DMS 273 (cell line): ENCODE data around the gene HDGFL3.
"Not testable (repeated sequence)": the region's sequence is repeated elsewhere in the genome, so short reads cannot be mapped to it uniquely, and the experiment has no call there.

Experiments
- DNase-seq: peaks from one replicate; lab custom pipeline; 2025; ENCODE audit not compliant: unreplicated experiment; lab: John Stamatoyannopoulos, UW

Gene HDGFL3

DNA sequence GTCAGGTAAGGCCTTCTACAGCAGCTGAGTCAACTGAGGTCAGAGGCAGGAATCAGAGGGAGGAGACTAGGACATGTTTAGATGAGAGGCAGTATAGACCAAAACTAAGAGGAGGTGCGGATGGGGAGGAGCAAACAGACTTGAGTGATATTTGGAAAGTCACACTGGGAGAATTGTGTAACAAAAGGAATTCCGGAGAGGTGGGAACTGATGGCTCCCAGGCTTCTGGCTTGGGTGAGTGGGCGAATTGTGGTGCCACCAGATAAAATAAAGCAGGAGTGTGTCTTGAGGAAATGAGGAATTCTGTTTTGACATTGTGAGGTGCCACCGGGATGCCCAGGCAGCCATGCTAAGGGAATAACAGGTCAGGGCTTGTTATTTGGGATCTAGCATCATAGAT is 103.5 kb downstream of the HDGFL3 start:
- no peak for DNase-seq

DNA sequence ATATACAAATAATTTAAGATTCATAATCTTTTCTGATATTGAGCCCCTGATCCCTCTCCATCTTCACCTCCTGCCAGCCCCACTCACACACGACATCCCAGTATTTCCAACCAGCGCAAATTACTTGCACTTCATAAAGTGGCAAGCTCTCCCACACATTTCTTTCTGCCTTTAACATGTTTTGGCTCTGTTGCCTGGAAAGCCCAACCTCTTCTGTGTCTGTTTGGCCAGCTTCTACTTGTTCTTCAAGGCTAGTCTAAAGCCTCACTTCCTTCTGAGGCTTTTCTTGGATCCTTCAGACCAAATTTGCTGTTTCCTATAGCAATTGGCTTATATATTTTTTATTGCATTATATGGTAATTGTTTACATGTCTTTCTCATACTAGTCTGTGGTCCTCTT is 105.3 kb downstream of the HDGFL3 start:
- no peak for DNase-seq

DNA sequence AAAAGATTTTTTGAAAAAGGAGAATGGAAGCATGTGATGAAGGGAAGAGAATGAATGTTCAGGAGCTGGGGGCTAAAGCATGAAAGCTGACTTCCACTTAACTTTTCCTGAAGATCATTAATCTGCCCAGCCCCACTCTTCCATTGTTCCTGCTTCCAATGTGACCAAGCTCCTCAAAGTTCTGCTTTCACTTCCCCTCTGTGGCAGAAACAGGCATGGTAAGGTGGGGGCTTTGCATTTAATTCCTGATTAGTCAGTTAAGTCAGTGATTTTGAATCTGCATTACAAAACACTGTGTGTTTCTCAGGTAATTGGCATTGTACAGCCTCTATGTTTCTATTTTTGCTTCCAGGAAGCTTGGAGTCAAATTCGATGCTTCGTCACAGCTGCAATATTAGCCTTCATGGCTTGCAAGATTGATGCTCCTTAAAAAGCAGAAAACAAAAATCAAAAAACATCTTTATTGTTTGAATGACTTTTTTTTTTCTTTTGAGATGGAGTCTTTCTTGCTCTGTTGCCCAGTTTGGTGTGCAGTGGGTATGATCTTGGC is 107.5 kb downstream of the HDGFL3 start:
- no peak for DNase-seq

DNA sequence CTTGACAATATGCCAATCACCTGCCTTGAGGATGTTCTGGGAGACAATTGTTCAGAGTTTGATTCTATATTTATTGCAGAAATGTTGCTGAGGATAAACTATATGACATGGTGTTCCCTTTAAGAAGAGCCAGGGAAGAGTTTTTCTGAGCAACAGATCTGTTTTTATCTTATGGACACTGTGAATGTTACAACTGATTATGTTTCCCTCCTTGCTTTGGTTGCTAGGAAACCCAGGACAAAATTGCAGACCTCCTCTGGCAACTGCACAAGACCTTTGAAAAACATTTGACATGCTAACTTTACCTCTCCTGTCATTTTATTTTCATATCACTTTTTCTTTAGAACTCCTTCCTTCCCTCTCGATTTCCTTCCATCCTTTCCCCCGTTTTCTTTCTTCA is 108.3 kb downstream of the HDGFL3 start:
- DNase-seq: no peak

DNA sequence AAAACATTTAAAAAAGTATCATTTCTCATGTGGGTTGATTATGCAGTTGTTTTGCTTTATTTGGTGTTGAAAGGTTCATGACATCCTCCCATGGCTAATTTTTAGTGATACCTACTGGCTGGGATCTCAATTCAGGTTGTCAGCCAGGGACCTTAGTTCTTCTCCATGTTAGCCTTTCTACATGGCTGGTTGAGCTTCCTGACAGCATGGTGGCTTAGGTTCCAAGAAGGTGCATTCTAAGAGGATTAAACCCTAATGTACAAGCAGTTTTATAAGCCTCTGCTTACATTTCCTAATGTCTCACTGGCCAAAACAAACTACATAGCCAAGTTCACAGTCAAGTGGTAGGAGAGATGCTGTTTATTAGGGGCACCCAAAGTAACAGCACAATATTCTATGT is 109.5 kb downstream of the HDGFL3 start:
- DNase-seq: no peak

DNA sequence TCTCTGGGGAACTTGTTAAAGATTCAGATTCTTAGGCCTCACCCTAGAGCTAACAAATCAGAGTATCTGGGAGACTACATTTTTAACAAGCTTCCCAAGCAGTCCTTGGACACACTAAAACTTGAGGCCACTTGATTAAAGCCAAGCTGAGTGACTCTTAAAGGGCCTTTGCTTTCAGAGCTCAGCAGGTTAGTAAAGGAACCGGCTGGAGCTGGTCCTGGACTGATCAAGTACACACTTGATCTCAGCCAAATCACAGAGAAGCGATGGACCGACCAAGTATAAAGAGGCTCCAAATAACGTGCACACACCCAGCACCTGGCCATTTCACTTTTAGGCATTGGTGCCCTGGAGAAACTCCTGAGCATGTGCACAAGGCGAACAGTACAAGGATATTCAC is 113.0 kb downstream of the HDGFL3 start:
- no peak for DNase-seq

DNA sequence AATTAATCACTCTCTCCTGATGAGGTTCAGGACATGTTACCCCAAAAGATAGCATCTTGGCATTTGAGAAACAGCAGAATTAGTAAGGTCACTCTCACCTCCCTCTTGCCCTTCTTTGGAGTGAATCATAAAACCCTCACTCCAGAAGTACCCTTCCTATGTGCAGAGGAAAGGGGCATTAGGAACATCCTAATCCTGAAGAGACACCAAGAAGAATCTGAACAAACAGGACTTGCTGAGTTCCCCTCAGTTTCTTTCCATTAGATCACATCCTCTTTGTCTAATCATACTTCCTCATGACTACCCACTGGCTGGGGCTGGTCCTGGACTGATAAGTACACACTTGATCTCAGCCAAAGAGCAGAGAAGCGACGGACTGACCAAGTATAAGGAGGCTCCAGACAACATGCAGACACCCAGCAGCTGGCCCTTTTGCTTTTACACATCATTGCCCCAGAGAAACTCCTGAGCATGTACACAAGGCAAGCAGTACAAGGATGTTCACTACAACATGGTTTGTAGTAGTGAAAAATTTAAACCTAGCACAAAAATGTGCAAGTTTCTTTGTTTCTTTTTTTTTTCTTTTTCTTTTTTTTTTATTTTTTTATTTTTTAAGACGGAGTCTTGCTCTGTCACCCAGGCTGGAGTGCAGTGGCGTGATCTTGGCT is 115.2 kb downstream of the HDGFL3 start:
- no peak for DNase-seq

DNA sequence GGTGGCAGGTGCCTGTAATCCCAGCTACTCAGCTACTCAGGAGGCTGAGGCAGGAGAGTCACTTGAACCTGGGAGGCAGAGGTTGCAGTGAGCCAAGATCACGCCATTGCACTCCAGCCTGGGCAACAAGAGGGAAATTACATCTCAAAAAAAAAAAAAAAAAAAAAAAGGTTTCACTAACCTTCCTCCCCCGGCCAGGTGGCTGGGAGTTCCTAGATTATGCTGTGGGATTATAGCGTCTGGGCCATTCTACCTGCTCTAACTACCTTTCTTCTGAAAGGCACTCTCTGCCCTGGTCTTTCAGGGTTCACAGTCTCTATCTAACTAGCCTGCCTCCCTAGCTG is 115.7 kb downstream of the HDGFL3 start:
- DNase-seq: not testable (repeated sequence)

DNA sequence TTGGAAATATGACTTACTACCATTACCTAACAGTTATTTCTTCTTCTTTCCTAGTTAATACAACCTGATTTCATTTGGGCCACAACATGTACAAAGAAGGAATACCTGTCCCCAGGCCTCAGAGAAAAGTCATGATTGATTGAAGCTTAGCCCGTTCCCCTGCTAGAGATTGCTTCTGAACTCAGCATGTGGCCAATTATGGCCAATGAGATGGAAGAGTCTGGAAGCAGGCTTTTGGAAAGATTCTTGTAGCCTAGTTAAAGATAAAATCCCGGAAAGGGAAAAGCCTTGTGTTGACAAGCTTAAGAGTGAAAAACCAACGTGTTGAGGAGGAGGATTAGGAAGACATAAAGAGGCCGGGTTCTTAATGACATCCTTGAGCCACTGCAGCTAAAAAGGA is 117.2 kb downstream of the HDGFL3 start:
- no peak for DNase-seq

DNA sequence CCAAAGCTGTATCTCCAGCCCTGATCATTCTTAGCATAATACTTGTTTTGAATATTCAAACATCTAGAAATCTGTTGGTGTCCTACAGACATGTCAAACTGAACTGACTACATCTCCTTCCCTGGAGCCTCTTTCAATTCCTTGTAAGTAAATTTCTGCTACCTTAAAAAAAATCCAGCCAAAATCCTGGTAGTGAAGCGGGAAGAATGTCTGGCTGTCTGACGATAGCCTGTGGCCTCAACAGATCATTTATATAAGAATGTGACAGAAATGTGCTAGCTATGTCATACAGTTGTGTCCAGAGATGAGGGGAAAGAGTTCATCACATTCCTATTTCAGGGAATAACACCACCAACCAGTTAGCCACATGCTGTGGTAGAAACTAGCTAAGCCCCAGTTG is 118.7 kb downstream of the HDGFL3 start:
- no peak for DNase-seq

DNA sequence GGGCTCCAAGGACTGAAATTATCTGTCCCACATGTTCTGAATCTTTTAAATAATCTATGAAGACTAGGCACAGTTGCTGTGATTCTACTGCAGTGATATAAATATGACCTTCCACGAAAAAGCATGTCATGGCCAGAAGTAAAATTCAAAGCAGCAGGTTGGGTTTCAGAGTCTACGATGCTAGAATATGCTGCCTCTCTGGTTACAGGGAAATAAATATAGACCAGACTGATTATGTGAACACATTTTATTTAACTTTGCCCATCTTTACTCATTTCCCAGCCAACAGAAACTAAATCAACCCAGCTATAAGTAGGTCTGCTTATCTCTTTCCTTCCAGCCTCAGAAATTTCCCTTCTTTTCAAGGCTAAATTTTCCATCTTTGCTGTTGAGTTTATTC is 120.0 kb downstream of the HDGFL3 start:
- no peak for DNase-seq

DNA sequence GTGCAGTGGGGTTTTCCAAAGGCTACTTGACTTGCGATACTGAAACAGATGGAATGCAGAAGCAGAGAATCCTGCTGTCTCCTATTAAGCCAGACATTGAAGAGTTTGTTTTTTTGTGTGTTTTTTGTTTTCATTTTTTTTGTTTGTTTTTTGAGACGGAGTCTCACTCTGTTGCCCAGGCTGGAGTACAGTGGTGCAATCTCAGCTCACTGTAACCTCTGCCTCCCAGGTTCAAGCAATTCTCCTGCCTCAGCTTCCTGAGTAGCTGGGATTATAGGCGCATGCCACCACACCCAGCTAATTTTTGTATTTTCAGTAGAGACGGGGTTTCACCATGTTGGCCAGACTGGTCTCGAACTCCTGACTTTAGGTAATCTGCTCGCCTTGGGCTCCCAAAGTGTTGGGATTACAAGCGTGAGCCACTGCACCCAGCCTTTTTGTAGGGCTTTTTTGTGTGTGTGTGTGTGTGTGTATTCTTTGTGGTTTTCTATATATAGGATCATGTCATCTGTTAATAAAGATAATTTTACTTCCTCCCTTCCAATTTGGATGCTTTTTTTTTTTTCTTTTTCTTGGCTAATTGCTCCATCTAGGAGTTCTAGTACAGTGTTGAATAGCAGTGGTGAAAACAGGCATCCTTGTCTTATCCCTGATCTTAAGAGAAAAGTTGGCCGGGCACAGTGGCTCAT is 121.6 kb downstream of the HDGFL3 start:
- not testable (repeated sequence) for DNase-seq

DNA sequence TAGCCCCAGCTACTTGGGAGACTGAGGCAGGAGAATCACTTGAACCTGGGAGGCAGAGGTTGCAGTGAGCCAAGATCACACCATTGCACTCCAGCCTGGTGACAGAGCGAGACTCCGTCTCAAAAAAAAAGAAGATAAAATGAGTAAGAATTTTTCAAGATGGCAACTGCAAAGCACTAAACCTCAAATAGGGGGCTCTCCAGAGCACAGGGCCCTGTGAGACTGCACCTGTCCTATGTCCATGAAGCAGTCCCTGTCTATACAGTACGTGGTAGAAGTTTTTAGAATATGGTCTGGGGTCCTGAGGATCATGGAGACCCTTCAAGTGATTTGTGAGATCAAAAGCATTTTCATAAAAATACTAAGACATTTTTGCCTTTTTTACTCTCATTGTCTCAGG is 122.2 kb downstream of the HDGFL3 start:
- DNase-seq: not testable (repeated sequence)

DNA sequence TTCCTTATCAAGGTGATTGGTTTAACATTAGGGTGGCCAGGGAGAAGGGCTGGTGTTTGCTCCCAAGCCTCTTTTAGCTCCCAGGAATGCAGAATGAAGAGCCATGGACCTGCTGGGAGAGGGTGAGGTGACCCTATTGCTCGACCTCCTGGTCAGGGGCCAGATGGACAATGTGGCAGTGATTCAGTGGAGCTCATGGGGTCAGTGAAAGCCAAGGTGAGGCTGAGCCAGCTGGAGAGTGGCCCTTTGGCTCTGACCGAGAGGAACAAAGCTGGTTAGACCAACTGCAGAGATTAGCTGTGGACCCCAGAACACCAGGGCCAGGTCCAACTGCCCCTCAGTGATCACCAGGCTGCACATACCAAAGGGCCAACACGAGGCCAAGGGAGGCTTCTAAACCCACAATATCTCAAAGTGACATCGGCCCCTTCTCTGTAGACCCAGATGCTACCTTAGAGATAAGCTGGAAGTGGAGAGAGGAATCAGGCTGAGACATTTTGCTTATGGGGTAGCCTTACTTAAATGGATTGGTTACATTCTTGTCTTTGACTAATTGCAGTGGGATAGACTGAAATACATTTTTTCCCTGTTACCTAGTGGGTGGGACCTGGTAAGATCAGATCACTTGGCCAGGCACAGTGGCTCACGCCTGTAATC is 124.8 kb downstream of the HDGFL3 start:
- DNase-seq: no peak

DNA sequence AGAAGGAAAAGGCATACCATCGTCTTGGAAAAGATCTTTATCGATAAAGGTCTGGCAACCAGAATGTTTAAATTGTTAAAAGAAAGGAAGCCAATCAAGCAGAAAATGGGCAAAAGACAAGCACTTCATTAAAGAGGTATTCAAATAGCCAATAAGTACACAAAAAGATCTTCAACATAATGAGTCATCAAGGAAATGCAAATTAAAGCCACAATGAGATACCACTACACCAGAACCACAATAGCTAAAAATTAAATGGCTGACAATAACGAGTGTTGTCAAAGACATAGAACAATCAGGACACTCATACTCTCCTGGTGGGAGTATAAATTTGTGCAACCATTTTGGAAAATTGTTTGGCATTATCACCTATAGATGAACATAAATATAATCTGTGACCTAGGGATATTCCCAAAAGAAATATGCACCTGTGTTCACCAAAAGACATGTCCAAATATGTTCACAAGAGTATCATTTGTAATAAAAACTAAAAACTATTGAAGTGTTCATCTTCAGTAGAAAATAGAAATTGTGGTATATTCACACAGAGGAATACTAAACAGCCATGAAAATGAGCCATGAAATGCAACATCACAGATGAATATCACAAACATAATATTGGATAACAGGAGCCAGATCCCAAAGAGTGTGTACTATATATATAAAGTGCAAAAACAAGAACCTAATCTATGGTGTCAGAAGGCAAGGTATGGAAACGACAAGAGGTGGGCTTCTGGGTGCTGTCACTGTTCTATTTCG is 126.2 kb downstream of the HDGFL3 start:
- no peak for DNase-seq

DNA sequence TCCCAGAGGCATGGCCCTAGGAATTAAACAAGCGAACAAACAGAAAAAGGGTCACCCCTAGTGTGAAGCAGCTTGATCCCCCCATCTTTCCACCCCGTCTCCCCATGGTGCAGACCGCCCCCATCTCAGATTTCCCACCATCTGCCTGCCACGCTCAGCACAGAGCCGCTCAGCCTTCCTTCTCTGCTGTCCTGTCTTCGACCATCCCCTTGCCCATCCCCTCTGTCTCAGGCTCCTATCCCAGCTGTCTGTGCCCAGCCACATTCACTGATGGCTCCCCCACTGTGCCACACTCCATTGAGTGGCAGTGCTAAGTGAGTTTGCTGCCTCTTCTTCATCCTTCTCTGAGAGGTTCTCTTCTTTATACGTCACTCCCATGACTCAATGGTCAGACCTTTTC is 128.9 kb downstream of the HDGFL3 start:
- no peak for DNase-seq
